Immature natural killer cell (primary cell): ENCODE measurements around the gene SORCS1. TPM values are rescaled to one million over a fixed set of nuclear protein-coding genes. Genes with fewer than 3 reads are reported as not detected.
"Not testable (repeated sequence)": the region's sequence is repeated elsewhere in the genome, so short reads cannot be mapped to it uniquely, and the experiment has no call there.

Experiments used
- DNase-seq, 3 donors: peaks; one replicate each; pipeline ENCODE4 v3.0.0; 2022; ENCODE audit warnings: mixed read lengths in 1 of 3
- H3K27ac Mint-ChIP-seq, 6 donors: one replicate each; pipeline ENCODE4 v1.8.0; 2020; ENCODE audit warnings: mixed read lengths in 6 of 6, mild to moderate bottlenecking in 5 of 6, inconsistent platforms in 4 of 6, moderate library complexity in 3 of 6
- H3K27me3 Mint-ChIP-seq, 3 donors: one replicate each; pipeline ENCODE4 v1.8.0; 2020 to 2021; ENCODE audit warnings: low read depth in 3 of 3, mild to moderate bottlenecking in 3 of 3, mixed read lengths in 3 of 3, moderate library complexity in 3 of 3, inconsistent platforms in 1 of 3
- H3K36me3 Mint-ChIP-seq, 3 donors: one replicate each; pipeline ENCODE4 v1.8.0; 2020; ENCODE audit warnings: mixed read lengths in 3 of 3, inconsistent platforms in 2 of 3, mild to moderate bottlenecking in 2 of 3
- H3K4me1 Mint-ChIP-seq, 2 donors: one replicate each; pipeline ENCODE4 v1.8.0; 2020; ENCODE audit warnings: inconsistent platforms in 2 of 2, mild to moderate bottlenecking in 2 of 2, mixed read lengths in 2 of 2, moderate library complexity in 1 of 2
- H3K4me3 Mint-ChIP-seq, 5 donors: one replicate each; pipeline ENCODE4 v1.8.0; 2020; ENCODE audit warnings: mild to moderate bottlenecking in 5 of 5, mixed read lengths in 5 of 5, inconsistent platforms in 3 of 5, moderate library complexity in 3 of 5
- H3K9me3 Mint-ChIP-seq, 6 donors: one replicate each; pipeline ENCODE4 v1.8.0; 2020; ENCODE audit warnings: mild to moderate bottlenecking in 6 of 6, mixed read lengths in 6 of 6, inconsistent platforms in 4 of 6, moderate library complexity in 3 of 6
- polyA plus RNA-seq, 3 donors: library from polyadenylated mRNA; unstranded; fragments of 300-500 nt; fragmentation: Illumina TruSeq; gene quantifications; one replicate each; pipeline ENCODE4 v1.2.3, GENCODE V29; 2021

Gene SORCS1
- polyA plus RNA-seq, 3 donors from 2014 or later, result not detected

GRCh38 chr10:106930751-106931150, 233.8 kb downstream of the SORCS1 start:
- peaks cover 0 to 5% of the 10 kb centered on the region in 2 donors for H3K4me1 Mint-ChIP-seq
- H3K27ac Mint-ChIP-seq, result no peak overlapping the region

GRCh38 chr10:106929291-106929895, 235.1 kb downstream of the SORCS1 start:
- peaks cover 0 to 5% of the 10 kb centered on the region in 2 donors for H3K4me1 Mint-ChIP-seq
- no peaks in the 10 kb centered on the region for H3K36me3 Mint-ChIP-seq
- H3K27ac Mint-ChIP-seq, result peak overlapping the region in 1 of 6 donors; percentile 13

More at GRCh38 chr10:106930751-106931150, 233.8 kb downstream of the SORCS1 start:
- DNase-seq, result no peak
- Mint-ChIP-seq H3K9me3 (no peaks in the 10 kb centered on the region), H3K27me3 (peaks cover 0 to 4% (median 2%) of the 10 kb centered on the region in 3 donors), H3K4me3 (no peak overlapping the region), H3K36me3 (no peaks in the 10 kb centered on the region)

DNA sequence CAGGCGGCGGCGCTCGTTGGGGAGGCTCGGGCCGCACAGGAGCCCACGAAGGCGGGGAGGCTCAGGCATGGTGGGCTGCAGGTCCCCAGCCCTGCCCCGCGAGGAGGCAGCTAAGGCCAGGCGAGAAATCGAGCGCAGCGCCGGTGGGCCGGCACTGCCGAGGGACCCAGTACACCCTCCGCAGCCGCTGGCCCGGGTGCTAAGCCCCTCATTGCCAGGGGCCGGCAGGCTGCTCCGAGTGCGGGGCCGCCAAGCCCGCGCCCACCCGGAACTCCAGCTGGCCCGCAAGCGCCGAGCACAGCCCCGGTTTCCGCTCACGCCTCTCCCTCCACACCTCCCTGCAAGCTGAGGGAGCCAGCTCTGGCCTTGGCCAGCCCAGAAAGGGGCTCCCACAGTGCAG, 236.4 kb downstream of the SORCS1 start:
- not testable (repeated sequence) for H3K4me1 Mint-ChIP-seq, DNase-seq, H3K36me3 Mint-ChIP-seq, H3K9me3 Mint-ChIP-seq, H3K4me3 Mint-ChIP-seq, H3K27me3 Mint-ChIP-seq, H3K27ac Mint-ChIP-seq

More at GRCh38 chr10:106929291-106929895, 235.1 kb downstream of the SORCS1 start:
- no peak overlapping the region for H3K4me3 Mint-ChIP-seq
- peaks cover 0 to 4% (median 2%) of the 10 kb centered on the region in 3 donors for H3K27me3 Mint-ChIP-seq
- no peaks in the 10 kb centered on the region for H3K9me3 Mint-ChIP-seq
- no peak for DNase-seq

GRCh38 chr10:106925191-106925590, 239.3 kb downstream of the SORCS1 start:
- Mint-ChIP-seq H3K9me3 (no peaks in the 10 kb centered on the region), H3K27me3 (peaks cover 0 to 6% (median 0%) of the 10 kb centered on the region in 3 donors), H3K27ac (no peak overlapping the region), H3K4me1 (peaks cover 0 to 5% of the 10 kb centered on the region in 2 donors), H3K4me3 (no peak overlapping the region), H3K36me3 (no peaks in the 10 kb centered on the region)
- no peak for DNase-seq

DNA sequence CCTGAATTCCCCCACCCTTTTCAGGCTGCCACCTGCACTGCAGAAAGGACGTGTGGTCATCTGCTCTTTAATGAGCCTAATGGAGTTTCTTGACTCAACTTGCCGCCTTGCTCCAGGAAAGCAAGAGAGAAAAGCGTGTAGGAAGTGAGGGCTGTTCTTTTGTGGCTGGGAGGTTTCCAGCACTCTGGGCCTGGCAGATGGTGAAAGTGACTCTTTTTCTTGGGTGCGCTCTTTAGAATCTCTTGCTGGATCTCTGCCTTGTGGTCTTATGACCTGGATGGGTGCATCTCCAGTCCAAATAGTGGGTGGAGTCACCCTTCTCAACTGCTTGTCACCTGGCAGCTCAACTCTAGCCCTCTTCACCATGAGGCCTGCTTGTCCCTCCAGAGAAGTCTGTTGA, 244.0 kb downstream of the SORCS1 start:
- no peak for DNase-seq
- Mint-ChIP-seq H3K36me3 (no peaks in the 10 kb centered on the region), H3K27ac (no peak overlapping the region), H3K9me3 (no peaks in the 10 kb centered on the region), H3K27me3 (peaks cover 0 to 6% (median 2%) of the 10 kb centered on the region in 3 donors), H3K4me1 (no peaks in the 10 kb centered on the region), H3K4me3 (no peak overlapping the region)

- Mint-ChIP-seq H3K36me3 (no peaks in the 10 kb centered on the region), H3K27ac (no peak overlapping the region), H3K27me3 (peaks cover 0 to 6% (median 4%) of the 10 kb centered on the region in 3 donors), H3K4me3 (no peak overlapping the region), H3K4me1 (no peaks in the 10 kb centered on the region), H3K9me3 (no peaks in the 10 kb centered on the region)
- DNase-seq, result no peak
These were observed 244.6 kb downstream of the SORCS1 start for GRCh38 chr10:106919871-106920282.

GRCh38 chr10:106917452-106918055, 247.0 kb downstream of the SORCS1 start:
- peaks cover 4 to 6% (median 4%) of the 10 kb centered on the region in 3 donors for H3K27me3 Mint-ChIP-seq
- H3K4me1 Mint-ChIP-seq, result no peaks in the 10 kb centered on the region
- H3K27ac Mint-ChIP-seq, result no peak overlapping the region
- H3K36me3 Mint-ChIP-seq, result no peaks in the 10 kb centered on the region
- no peak for DNase-seq
- no peak overlapping the region for H3K4me3 Mint-ChIP-seq
- H3K9me3 Mint-ChIP-seq, result no peaks in the 10 kb centered on the region

DNA sequence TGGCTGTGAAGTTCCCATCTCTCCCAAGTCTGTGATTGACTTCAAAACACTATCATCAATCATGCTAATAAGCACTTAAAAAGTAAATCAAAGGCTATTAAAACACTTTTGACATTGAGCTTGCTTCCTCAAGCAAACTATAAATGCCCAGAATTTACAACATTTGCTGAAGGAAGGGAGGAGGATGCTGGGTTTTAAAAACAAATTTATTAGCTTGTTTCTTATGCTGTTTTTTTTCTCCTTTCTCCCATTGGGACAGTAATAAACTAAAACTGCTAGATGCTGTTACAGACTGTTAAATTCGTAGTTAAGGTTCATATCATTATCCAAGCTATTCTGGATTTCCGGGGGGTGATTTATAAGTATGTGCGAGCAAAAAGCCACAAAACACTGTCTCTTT, 250.5 kb downstream of the SORCS1 start:
- Mint-ChIP-seq H3K27me3 (peaks cover 4% of the 10 kb centered on the region in 3 donors), H3K36me3 (no peaks in the 10 kb centered on the region), H3K9me3 (no peaks in the 10 kb centered on the region), H3K4me3 (no peak overlapping the region), H3K4me1 (no peaks in the 10 kb centered on the region), H3K27ac (no peak overlapping the region)
- DNase-seq, result no peak

DNA sequence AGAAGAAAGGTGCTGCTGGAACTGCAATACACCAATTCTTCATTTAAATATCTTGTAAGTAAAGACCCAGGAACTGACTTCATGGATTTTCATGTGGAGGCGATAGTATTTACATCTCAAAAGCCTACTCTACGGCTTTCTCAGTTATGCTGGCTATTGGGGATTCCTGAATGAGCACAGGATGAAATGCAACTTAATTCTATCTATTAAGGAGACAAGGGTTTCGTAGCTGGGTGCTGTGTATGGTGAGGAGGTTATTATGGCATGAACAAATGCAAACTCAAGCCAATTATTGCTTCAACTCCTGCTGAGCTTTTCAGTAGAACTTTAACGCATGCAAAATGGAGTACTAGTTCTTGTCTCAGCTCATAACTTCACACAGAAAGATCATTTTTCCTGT, 251.2 kb downstream of the SORCS1 start:
- Mint-ChIP-seq H3K27me3 (peaks cover 3 to 6% (median 4%) of the 10 kb centered on the region in 3 donors), H3K9me3 (no peaks in the 10 kb centered on the region), H3K27ac (no peak overlapping the region), H3K36me3 (no peaks in the 10 kb centered on the region), H3K4me3 (no peak overlapping the region), H3K4me1 (no peaks in the 10 kb centered on the region)
- no peak for DNase-seq

- Mint-ChIP-seq H3K9me3 (no peaks in the 10 kb centered on the region), H3K4me3 (no peak overlapping the region)
These were observed 253.4 kb downstream of the SORCS1 start for GRCh38 chr10:106911096-106911495.

DNA sequence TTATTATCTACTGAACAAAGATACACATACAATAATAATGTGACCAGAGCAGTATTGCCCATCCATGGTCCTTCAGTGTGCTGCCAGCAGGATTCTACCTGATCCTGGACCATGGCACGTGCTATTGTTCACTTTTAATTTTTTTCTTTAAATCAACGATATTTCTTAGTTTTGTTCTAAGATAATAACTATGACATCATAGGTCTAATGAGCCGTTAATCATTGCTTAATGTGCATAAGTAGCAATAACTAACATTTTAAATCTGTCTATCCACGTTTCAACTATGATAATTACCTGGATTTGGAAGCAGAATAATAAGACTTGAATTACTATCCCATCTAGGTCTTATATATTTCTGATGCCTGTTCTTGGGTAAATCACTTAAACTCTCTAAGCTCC, 253.8 kb downstream of the SORCS1 start:
- H3K4me1 Mint-ChIP-seq, result no peaks in the 10 kb centered on the region
- no peak overlapping the region for H3K4me3 Mint-ChIP-seq
- no peaks in the 10 kb centered on the region for H3K36me3 Mint-ChIP-seq
- no peaks in the 10 kb centered on the region for H3K9me3 Mint-ChIP-seq
- peaks cover 0 to 12% (median 4%) of the 10 kb centered on the region in 3 donors for H3K27me3 Mint-ChIP-seq
- no peak for DNase-seq
- H3K27ac Mint-ChIP-seq, result no peak overlapping the region

More at GRCh38 chr10:106911096-106911495, 253.4 kb downstream of the SORCS1 start:
- no peaks in the 10 kb centered on the region for H3K36me3 Mint-ChIP-seq
- peaks cover 0 to 10% (median 2%) of the 10 kb centered on the region in 3 donors for H3K27me3 Mint-ChIP-seq
- no peak for DNase-seq
- no peak overlapping the region for H3K27ac Mint-ChIP-seq
- H3K4me1 Mint-ChIP-seq, result no peaks in the 10 kb centered on the region

- DNase-seq, result no peak
- no peak overlapping the region for H3K27ac Mint-ChIP-seq
- peaks cover 0 to 14% (median 2%) of the 10 kb centered on the region in 3 donors for H3K27me3 Mint-ChIP-seq
- H3K9me3 Mint-ChIP-seq, result no peaks in the 10 kb centered on the region
- H3K4me1 Mint-ChIP-seq, result no peaks in the 10 kb centered on the region
- H3K4me3 Mint-ChIP-seq, result no peak overlapping the region
- H3K36me3 Mint-ChIP-seq, result no peaks in the 10 kb centered on the region
These were observed 256.3 kb downstream of the SORCS1 start for GRCh38 chr10:106908225-106908624.

GRCh38 chr10:106904209-106904608, 260.3 kb downstream of the SORCS1 start:
- DNase-seq, result no peak
- Mint-ChIP-seq H3K4me3 (no peak overlapping the region), H3K9me3 (peaks cover 0 to 1% (median 0%) of the 10 kb centered on the region in 6 donors), H3K27ac (no peak overlapping the region), H3K27me3 (peaks cover 1 to 10% (median 2%) of the 10 kb centered on the region in 3 donors), H3K4me1 (no peaks in the 10 kb centered on the region), H3K36me3 (no peaks in the 10 kb centered on the region)

GRCh38 chr10:106903180-106903579, 261.3 kb downstream of the SORCS1 start:
- peaks cover 2 to 7% (median 3%) of the 10 kb centered on the region in 3 donors for H3K27me3 Mint-ChIP-seq
- no peaks in the 10 kb centered on the region for H3K4me1 Mint-ChIP-seq
- H3K4me3 Mint-ChIP-seq, result no peak overlapping the region
- no peak for DNase-seq
- no peak overlapping the region for H3K27ac Mint-ChIP-seq
- peaks cover 0 to 4% (median 0%) of the 10 kb centered on the region in 6 donors for H3K9me3 Mint-ChIP-seq
- H3K36me3 Mint-ChIP-seq, result no peaks in the 10 kb centered on the region
